Islet of Langerhans (tissue), 1 donor: ENCODE data around the gene UCKL1.

Experiments
- FAIRE-seq: peaks from one replicate; lab custom pipeline; 2011; peaks lifted over from hg19 to GRCh38; lab: Jason Lieb, UNC

The UCKL1 gene

GRCh38 chr20:63958964-63959698 lies 2.9 kb upstream of the UCKL1 start:
- no peak for FAIRE-seq

DNA sequence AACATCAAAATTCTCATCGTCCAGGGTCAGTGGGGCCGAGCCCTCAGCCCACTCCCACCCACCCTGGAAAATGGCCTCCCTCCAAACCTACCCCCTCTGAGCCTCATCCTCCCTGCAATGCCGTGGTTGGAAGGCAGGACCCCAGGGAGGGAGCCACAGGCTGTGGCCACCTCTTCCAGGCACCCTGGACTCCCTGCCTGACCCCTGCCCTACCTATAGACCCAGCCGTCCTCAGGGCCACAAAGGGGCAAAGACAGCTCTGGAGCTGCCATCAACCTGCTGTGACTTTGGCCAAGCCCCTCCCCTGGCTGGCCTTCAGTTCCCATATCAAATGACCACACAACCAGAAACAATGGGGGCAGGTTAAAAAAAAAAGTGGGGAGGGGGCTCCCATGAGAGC lies 2.3 kb upstream of the UCKL1 start:
- no peak for FAIRE-seq

- FAIRE-seq, result no peak
These were observed 1.6 kb upstream of the UCKL1 start for GRCh38 chr20:63957690-63958441.

GRCh38 chr20:63957004-63957689 lies 931 bp upstream of the UCKL1 start:
- FAIRE-seq, result no peak

- no peak for FAIRE-seq
These were observed 418 bp upstream of the UCKL1 start for GRCh38 chr20:63956664-63957003.

GRCh38 chr20:63955281-63955826 lies 862 bp downstream of the UCKL1 start:
- FAIRE-seq, result no peak

- FAIRE-seq, result no peak
These were observed 2.3 kb downstream of the UCKL1 start for GRCh38 chr20:63953764-63954429.

- no peak for FAIRE-seq
These were observed 3.4 kb downstream of the UCKL1 start for GRCh38 chr20:63952769-63953168.

DNA sequence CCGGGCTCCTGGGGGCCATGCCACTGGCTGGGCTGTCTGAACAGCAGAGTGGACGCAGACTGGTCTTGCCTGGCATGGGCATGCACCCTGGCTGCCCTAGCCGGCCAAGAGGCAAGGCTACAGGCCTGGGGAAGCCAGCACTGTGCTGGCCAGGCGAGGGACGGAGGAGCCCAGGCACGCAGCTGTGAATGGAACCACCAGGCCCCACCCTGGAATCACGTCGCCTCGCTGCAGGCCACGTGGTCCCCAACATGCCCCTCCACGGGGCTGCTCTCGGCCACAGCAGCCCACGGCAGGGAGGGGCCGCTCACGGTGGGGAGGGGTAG lies 4.0 kb downstream of the UCKL1 start:
- FAIRE-seq, result no peak

GRCh38 chr20:63951398-63952209 lies 4.6 kb downstream of the UCKL1 start:
- no peak for FAIRE-seq

DNA sequence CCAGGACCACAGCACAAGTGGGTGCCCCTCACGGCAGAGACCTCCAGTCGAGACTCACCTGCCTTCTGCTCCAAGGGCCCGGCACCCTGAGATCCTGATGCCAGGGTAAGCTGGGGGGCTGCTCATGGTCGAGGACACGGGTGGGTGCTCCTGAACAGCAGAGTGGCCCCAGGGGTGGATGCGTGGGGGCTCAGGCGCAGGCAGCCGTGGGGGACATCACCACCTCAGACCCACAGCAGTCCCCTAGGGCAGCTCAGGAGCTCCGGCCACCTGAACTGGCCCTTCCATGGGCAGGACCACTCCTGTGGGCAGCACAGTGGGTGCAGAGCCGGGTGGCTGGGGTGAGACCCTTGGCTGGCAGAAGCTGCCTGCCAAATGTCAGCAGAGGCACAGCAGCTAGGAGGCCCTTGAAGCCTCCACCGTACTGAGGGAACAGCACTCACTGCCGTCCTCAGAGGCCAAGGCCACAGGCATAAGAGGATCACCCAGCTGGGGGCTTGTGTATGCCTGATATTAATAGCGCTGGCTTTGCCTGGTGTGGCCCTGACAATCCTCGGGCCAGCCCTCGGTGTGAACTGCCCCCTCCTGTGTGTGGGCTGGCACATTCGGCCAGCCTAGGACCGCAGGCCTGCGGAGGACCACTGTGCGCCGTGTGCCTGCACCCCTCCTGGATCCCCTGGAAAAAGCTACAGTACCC lies 5.4 kb downstream of the UCKL1 start:
- FAIRE-seq, result no peak

DNA sequence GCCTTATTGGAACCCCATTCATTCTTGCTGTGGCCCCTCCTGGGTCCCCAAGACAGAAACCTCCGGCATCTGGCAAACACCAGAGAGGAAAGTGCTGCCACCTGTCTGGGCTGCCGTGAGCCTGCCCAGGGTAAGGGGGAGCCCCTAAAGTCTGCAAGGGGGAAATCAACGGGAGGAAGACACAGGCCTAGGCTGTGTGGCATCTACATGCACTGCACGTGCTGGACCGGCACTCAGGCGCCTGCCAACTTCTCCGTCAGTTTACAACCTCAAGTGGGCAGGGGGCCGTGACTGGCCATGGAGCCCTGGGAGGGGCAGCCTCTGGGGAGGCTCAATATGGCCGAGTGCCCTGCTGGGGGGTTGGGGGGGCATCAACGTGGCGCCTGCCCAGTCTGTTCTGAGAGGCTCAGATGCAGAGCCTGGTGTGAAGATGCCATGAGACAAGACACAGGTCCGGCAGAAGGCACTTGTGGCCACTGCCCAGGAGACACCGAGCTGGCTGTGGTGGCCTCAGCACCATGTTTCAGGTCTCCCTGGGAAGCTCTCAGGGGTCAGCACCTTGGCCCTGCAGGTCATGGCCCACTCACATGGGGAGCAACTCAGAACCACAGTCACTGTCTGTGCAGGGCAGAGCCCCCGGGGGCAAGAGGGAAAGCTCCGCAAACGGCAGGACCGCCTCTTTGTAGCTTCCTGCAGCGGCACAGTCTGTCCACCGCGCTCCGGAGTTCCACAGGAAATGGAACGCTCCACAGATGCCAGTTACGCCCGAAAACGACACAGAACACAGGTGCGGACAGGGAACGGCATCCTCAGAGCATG lies 8.4 kb downstream of the UCKL1 start:
- FAIRE-seq, result no peak

DNA sequence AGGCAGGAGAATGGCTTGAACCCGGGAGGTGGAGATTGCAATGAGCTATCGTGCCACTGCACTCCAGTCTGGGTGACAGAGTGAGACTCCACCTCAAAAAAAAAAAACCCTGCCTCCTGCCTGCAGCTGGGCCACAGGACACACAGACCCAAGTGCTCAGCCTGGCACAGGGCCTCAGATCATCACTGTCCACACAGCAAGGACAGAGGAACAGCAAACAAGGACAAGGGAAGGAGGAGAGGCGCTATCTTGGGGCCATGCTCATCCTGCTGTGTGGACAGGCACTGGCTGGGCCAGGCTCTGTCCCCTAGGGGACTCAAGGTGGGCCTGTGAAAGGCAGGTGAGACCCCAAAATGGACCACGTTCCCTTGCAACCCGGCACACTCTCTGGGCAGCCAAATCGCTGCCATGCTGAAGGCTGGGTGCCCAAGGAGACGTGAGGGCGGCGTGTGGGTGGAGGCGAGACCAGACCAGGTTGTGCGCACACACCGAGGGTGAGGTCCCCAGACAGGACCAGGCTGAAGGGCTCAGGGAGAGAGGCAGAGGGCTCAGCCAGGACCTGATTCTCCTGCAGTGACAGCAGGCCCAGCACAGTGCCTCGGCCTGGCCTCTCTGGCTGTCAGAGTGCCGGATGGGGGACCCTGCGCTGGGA lies 9.1 kb downstream of the UCKL1 start:
- FAIRE-seq, result no peak

GRCh38 chr20:63945921-63946920 lies 10.0 kb downstream of the UCKL1 start:
- FAIRE-seq, result no peak

- no peak for FAIRE-seq
These were observed 11.1 kb downstream of the UCKL1 start for GRCh38 chr20:63945031-63945658.

DNA sequence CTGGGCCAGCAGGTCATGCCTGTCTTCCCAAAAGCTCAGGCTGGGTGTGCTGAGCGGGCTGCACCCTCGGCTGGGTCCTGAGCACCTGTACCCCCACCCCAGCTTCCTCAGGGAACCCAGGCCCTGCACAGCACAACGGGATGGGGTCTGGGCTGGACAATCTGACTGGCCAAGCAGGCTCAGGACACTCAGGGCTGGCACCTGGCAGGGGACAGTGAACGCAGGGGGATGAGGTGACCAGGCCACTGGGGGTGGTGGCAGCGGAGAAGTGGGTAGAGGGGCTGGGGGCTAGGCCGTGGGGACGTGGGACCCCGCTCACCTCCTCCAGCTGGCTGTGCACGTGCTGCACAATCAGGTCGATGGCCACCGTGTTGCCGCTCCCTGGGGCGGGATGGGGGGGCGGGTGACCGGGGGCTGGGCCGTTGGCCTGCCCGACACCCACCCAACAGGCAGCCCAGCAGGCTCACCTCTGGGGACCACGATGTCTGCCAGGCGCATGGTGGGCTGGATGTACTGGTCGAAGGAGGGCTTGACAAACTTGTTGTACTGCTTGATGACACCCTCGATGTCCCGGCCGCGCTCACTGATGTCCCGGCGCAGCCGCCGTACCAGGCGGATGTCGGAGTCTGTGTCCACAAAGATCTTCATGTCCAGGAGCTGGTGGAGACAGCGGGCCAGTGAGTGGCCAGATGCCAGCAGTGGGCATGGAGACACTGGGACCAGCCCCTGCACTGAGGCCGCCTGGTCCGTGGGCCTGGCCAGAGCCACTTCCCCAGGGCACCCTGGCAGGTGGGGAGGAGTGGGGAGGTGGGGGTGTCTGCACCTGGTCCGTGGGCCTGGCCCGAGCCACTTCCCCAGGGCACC lies 11.9 kb downstream of the UCKL1 start:
- no peak for FAIRE-seq

DNA sequence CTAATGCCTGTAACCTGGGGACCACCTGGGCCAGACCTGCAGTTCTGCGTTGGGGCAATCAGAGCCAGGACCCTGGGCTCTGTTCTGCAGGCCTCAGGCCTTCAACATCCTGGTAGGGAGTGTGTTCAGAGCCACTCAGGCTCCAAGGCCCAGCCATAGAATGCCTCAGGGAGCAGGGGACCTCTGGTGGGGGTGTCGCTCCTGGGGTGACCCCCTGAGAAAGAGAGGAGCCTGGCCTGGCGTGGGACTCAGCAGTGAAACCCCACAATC lies 12.5 kb downstream of the UCKL1 start:
- FAIRE-seq, result no peak
